ENCODE measurements around the gene MMP15.

The MMP15 gene

GRCh38 chr16:58056580-58056979 is 31.0 kb downstream of the MMP15 start:
- H3K9ac ChIP-seq (ENCODE audit: low read length): no peak overlapping the region
- H3K4me2 ChIP-seq (ENCODE audit: low read length): no peak overlapping the region
- no peak overlapping the region for H2AFZ ChIP-seq (ENCODE audit: low read depth, low read length)
- no peak overlapping the region for H3K27ac ChIP-seq (ENCODE audit: low read length)
- no peak for TF ChIP-seq CTCF (IDR thresholded peaks at IDR 0.05; ENCODE audit: low read depth, low read length)
- TF ChIP-seq EZH2phosphoT487 (IDR thresholded peaks at IDR 0.05; ENCODE audit: low read depth): no peak
- H3K79me2 ChIP-seq (ENCODE audit: low read length): no peaks in the 10 kb centered on the region
- no peaks in the 10 kb centered on the region for H3K4me1 ChIP-seq (ENCODE audit: low read length)
- no peaks in the 10 kb centered on the region for H4K20me1 ChIP-seq (ENCODE audit: insufficient read depth, low read length)
- H3K4me3 ChIP-seq (ENCODE audit: low read length): no peak overlapping the region
- H3K27me3 ChIP-seq (ENCODE audit: low read depth, low read length): peaks cover 16% of the 10 kb centered on the region
- H3K36me3 ChIP-seq (replicated peaks; ENCODE audit: low read depth, low read length): no peaks in the 10 kb centered on the region
- H3K9me3 ChIP-seq (ENCODE audit: insufficient read depth, low read length): no peaks in the 10 kb centered on the region

GRCh38 chr16:58057121-58057520 is 31.6 kb downstream of the MMP15 start:
- H3K4me3 ChIP-seq (ENCODE audit: low read length): no peak overlapping the region

GRCh38 chr16:58057784-58058183 is 32.2 kb downstream of the MMP15 start:
- Histone ChIP-seq H3K27ac (ENCODE audit: low read length) (no peak overlapping the region), H3K27me3 (ENCODE audit: low read depth, low read length) (peaks cover 16% of the 10 kb centered on the region), H4K20me1 (ENCODE audit: insufficient read depth, low read length) (no peaks in the 10 kb centered on the region), H3K36me3 (replicated peaks; ENCODE audit: low read depth, low read length) (no peaks in the 10 kb centered on the region), H3K4me1 (ENCODE audit: low read length) (no peaks in the 10 kb centered on the region), H3K9ac (ENCODE audit: low read length) (no peak overlapping the region), H2AFZ (ENCODE audit: low read depth, low read length) (no peak overlapping the region), H3K4me3 (ENCODE audit: low read length) (no peak overlapping the region), H3K4me2 (ENCODE audit: low read length) (no peak overlapping the region), H3K9me3 (ENCODE audit: insufficient read depth, low read length) (no peaks in the 10 kb centered on the region), H3K79me2 (ENCODE audit: low read length) (no peaks in the 10 kb centered on the region)
- TF ChIP-seq EZH2phosphoT487 (IDR thresholded peaks at IDR 0.05; ENCODE audit: low read depth): no peak
- TF ChIP-seq CTCF (IDR thresholded peaks at IDR 0.05; ENCODE audit: low read depth, low read length): no peak

More at GRCh38 chr16:58057121-58057520, 31.6 kb downstream of the MMP15 start:
- Histone ChIP-seq H3K36me3 (replicated peaks; ENCODE audit: low read depth, low read length) (no peaks in the 10 kb centered on the region), H3K4me2 (ENCODE audit: low read length) (no peak overlapping the region), H3K79me2 (ENCODE audit: low read length) (no peaks in the 10 kb centered on the region), H3K4me1 (ENCODE audit: low read length) (no peaks in the 10 kb centered on the region), H3K9ac (ENCODE audit: low read length) (no peak overlapping the region), H3K9me3 (ENCODE audit: insufficient read depth, low read length) (no peaks in the 10 kb centered on the region), H2AFZ (ENCODE audit: low read depth, low read length) (no peak overlapping the region), H4K20me1 (ENCODE audit: insufficient read depth, low read length) (no peaks in the 10 kb centered on the region), H3K27ac (ENCODE audit: low read length) (no peak overlapping the region), H3K27me3 (ENCODE audit: low read depth, low read length) (peaks cover 16% of the 10 kb centered on the region)
- TF ChIP-seq EZH2phosphoT487 (IDR thresholded peaks at IDR 0.05; ENCODE audit: low read depth) (no peak), CTCF (IDR thresholded peaks at IDR 0.05; ENCODE audit: low read depth, low read length) (no peak)

- no peak overlapping the region for H3K4me3 ChIP-seq (ENCODE audit: low read length)
- H3K27ac ChIP-seq (ENCODE audit: low read length): no peak overlapping the region
- no peaks in the 10 kb centered on the region for H3K9me3 ChIP-seq (ENCODE audit: insufficient read depth, low read length)
- TF ChIP-seq CTCF (IDR thresholded peaks at IDR 0.05; ENCODE audit: low read depth, low read length): no peak
- TF ChIP-seq EZH2phosphoT487 (IDR thresholded peaks at IDR 0.05; ENCODE audit: low read depth): no peak
- no peak overlapping the region for H3K9ac ChIP-seq (ENCODE audit: low read length)
- no peak overlapping the region for H3K4me2 ChIP-seq (ENCODE audit: low read length)
- H3K36me3 ChIP-seq (replicated peaks; ENCODE audit: low read depth, low read length): no peaks in the 10 kb centered on the region
- H3K4me1 ChIP-seq (ENCODE audit: low read length): peaks cover 6% of the 10 kb centered on the region; the same call in 1 of the 2 replicates
- no peaks in the 10 kb centered on the region for H3K79me2 ChIP-seq (ENCODE audit: low read length)
- H3K27me3 ChIP-seq (ENCODE audit: low read depth, low read length): peaks cover 5% of the 10 kb centered on the region
- H4K20me1 ChIP-seq (ENCODE audit: insufficient read depth, low read length): no peaks in the 10 kb centered on the region
- no peak overlapping the region for H2AFZ ChIP-seq (ENCODE audit: low read depth, low read length)
Observed at GRCh38 chr16:58062821-58063220, 37.3 kb downstream of the MMP15 start.
